SK-N-SH (cell line): ENCODE results near the gene MET.

ENCODE experiments used
- CTCF ChIP-seq: fragments of 200-600 bp; sonication (generic); IDR thresholded peaks from 2 replicates; pipeline ENCODE4 v1.6.1; 2017; ENCODE audit warnings: antibody characterized with exemption, mild to moderate bottlenecking, moderate library complexity
- ELF1 ChIP-seq: IDR thresholded peaks from 2 replicates; pipeline ENCODE4 v1.4.0; 2012
- EZH2phosphoT487 ChIP-seq: fragments of 200-600 bp; sonication (generic); IDR thresholded peaks from 2 replicates; pipeline ENCODE4 v1.6.1; 2017; ENCODE audit warnings: low read depth, mixed run types, mild to moderate bottlenecking, antibody characterized with exemption, moderate library complexity, borderline replicate concordance
- FOXJ3 ChIP-seq: sonication (generic); formaldehyde crosslinking; IDR thresholded peaks from 2 replicates; pipeline ENCODE4 v1.5.1; 2020; ENCODE audit warnings: mild to moderate bottlenecking, missing genetic modification reagents
- GABPA ChIP-seq: IDR thresholded peaks from 2 replicates; pipeline ENCODE4 v1.4.0; 2012; ENCODE audit warnings: low read depth, mild to moderate bottlenecking
- PBX3 ChIP-seq: IDR thresholded peaks from 2 replicates; pipeline ENCODE4; 2012
- POLR2AphosphoS5 ChIP-seq: IDR thresholded peaks from 2 replicates; pipeline ENCODE4 v1.6.1; 2012; ENCODE audit warnings: low read depth, low read length
- RCOR1 ChIP-seq: fragments of 150-350 bp; IDR thresholded peaks from 2 replicates; pipeline ENCODE4 v1.6.1; 2017; ENCODE audit warnings: antibody characterized with exemption, low read length
- RXRA ChIP-seq: IDR thresholded peaks from 2 replicates; pipeline ENCODE4 v1.4.0; 2012; ENCODE audit warnings: low read depth, mild to moderate bottlenecking, borderline replicate concordance
- SIN3A ChIP-seq: IDR thresholded peaks from 2 replicates; pipeline ENCODE4 v1.6.1; 2012; ENCODE audit warnings: low read depth, mild to moderate bottlenecking, low read length, moderate library complexity, borderline replicate concordance
- YY1 ChIP-seq: IDR thresholded peaks from 2 replicates; pipeline ENCODE4 v1.4.0; 2012; ENCODE audit warnings: low read depth, mild to moderate bottlenecking
- ZBTB33 ChIP-seq: IDR thresholded peaks from 2 replicates; pipeline ENCODE4 v1.4.0; 2012; ENCODE audit warnings: low read depth, borderline replicate concordance

GRCh38 chr7:116632384-116632783 is 39.6 kb upstream of the MET start:
- TF ChIP-seq SIN3A (no peak), CTCF (no peak), ZBTB33 (no peak), RXRA (no peak), GABPA (no peak), RCOR1 (no peak), YY1 (no peak), PBX3 (no peak), POLR2AphosphoS5 (no peak), ELF1 (no peak), FOXJ3 (CRISPR knock-in tag) (no peak), EZH2phosphoT487 (no peak)
